Measurements from ENCODE around the gene MCC.

MCC gene

DNA sequence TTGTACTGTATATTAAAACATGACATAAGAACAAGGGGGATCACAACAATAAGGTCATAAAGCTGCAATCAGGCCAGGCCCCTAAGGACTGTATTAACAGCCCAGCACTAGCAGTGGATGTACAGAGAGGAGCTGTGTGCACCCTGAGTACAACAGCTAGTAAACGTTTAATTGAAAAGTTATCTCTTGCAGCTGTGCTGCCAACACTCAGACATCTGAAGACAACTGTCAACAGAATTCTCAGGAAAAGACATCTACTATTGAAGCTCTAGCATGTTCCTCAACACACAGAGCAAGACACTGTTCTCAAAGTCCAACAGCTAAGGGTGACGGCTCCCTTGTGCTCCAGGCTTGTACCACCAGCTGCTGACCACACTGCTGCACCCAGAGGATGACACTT is 312.1 kb downstream of the MCC start:
- POLR2A ChIA-PET, result interaction anchor here (1.2 kb wide), 1 partner anchor 16 kb away, joined by 4 read pairs; no protein-coding TSS in a partner anchor
- DNase-seq (ENCODE audit: extremely low spot score), result no peak
- no peak for TF ChIP-seq ZNF384 (IDR thresholded peaks at IDR 0.05)
- TF ChIP-seq FOXK2 (IDR thresholded peaks at IDR 0.05), result no peak
- TF ChIP-seq FOXM1 (IDR thresholded peaks at IDR 0.05; ENCODE audit: borderline replicate concordance), result no peak
- no peak for TF ChIP-seq FOXA1 (IDR thresholded peaks at IDR 0.05)
- TF ChIP-seq, protein P1, sequence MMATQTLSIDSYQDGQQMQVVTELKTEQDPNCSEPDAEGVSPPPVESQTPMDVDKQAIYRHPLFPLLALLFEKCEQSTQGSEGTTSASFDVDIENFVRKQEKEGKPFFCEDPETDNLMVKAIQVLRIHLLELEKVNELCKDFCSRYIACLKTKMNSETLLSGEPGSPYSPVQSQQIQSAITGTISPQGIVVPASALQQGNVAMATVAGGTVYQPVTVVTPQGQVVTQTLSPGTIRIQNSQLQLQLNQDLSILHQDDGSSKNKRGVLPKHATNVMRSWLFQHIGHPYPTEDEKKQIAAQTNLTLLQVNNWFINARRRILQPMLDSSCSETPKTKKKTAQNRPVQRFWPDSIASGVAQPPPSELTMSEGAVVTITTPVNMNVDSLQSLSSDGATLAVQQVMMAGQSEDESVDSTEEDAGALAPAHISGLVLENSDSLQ (IDR thresholded peaks at IDR 0.05), result no peak
- no peak for TF ChIP-seq L3MBTL2 (conservative IDR thresholded peaks at IDR 0.05)
- no peak for TF ChIP-seq SUZ12 (IDR thresholded peaks at IDR 0.05)
- no peak for TF ChIP-seq BHLHE40 (IDR thresholded peaks at IDR 0.05; ENCODE audit: borderline replicate concordance)
- no peak for TF ChIP-seq ELF4 (IDR thresholded peaks at IDR 0.05)
- no peak for TF ChIP-seq HDGF (IDR thresholded peaks at IDR 0.05; ENCODE audit: borderline replicate concordance)
- no peak for TF ChIP-seq NFRKB (IDR thresholded peaks at IDR 0.05)
- TF ChIP-seq CTBP1 (IDR thresholded peaks at IDR 0.05; ENCODE audit: borderline replicate concordance), result no peak
- no peak for TF ChIP-seq LEF1 (IDR thresholded peaks at IDR 0.05; ENCODE audit: borderline replicate concordance)
- no peak for TF ChIP-seq ARNT (IDR thresholded peaks at IDR 0.05)
- TF ChIP-seq TARDBP (IDR thresholded peaks at IDR 0.05), result no peak
- no peak for TF ChIP-seq SP1 (IDR thresholded peaks at IDR 0.05)
- CTCF ChIA-PET, result interaction anchor here (0.9 kb wide), 1 partner anchor 12 kb away, joined by 3 read pairs; no protein-coding TSS in a partner anchor

DNA sequence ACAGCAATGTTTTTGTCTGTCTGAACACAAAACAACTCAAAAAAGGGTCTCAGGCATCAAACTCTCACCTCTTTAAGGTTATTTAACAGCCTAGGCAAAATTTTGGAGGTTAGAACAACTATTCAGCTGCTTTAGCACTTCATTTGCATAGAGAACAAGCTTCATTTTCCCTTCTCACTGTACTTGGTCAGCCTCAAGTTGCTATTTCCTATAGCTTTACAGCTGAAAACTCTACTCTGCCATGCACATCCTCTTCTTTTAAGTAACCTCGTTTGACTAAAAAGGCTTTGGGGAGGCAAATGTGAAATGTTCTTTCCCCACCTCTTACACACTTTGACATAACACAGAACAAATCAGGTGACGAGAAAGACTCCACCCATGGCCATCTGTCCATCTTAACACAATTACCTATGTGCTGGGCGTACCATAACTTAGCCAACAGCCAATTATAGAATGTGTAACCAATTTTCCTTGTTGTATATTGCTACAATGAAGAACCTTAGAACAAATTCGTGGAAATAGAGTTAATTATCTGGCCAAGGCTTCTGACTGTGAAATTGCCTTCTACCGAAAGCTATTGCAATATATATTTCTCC is 315.9 kb downstream of the MCC start:
- DNase-seq (ENCODE audit: extremely low spot score), result no peak
- TF ChIP-seq FOXA1 (IDR thresholded peaks at IDR 0.05) (no peak), NFRKB (IDR thresholded peaks at IDR 0.05) (no peak)
- ChIA-PET CTCF (interaction anchor here (0.9 kb wide), 1 partner anchor 41 kb away, joined by 4 read pairs; no protein-coding TSS in a partner anchor), POLR2A (no interaction called here)

DNA sequence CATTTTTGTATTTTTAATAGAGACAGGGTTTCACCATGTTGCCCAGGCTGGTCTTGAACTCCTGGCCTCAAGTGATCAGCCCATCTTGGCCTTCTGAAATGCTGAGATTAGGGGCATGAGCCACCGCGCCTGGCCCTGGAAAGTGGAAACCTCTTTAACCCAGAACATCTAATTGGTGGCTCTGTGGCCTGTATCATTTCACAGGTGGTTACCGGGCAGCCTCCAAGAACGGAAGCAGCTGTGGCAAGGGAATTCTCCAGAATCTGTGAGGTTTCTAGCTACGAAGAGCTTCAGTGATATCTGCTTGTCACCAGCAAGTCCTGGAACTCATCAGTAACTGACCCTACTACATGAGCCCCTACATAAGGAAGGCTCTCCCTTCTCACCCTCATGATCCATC is 316.7 kb downstream of the MCC start:
- no peak for DNase-seq (ENCODE audit: extremely low spot score)
- ChIA-PET CTCF (interaction anchor here (0.9 kb wide), 1 partner anchor 42 kb away, joined by 4 read pairs; no protein-coding TSS in a partner anchor), POLR2A (interaction anchor here (0.9 to 1.2 kb wide), 2 partner anchors 11 to 122 kb away, joined by 3 to 4 read pairs; no protein-coding TSS in a partner anchor)
- TF ChIP-seq HDGF (IDR thresholded peaks at IDR 0.05; ENCODE audit: borderline replicate concordance) (no peak), ZNF384 (IDR thresholded peaks at IDR 0.05) (no peak), BHLHE40 (IDR thresholded peaks at IDR 0.05; ENCODE audit: borderline replicate concordance) (no peak), CTBP1 (IDR thresholded peaks at IDR 0.05; ENCODE audit: borderline replicate concordance) (no peak), L3MBTL2 (conservative IDR thresholded peaks at IDR 0.05) (no peak), NFRKB (IDR thresholded peaks at IDR 0.05) (no peak), FOXM1 (IDR thresholded peaks at IDR 0.05; ENCODE audit: borderline replicate concordance) (no peak), SP1 (IDR thresholded peaks at IDR 0.05) (no peak), TARDBP (IDR thresholded peaks at IDR 0.05) (no peak), LEF1 (IDR thresholded peaks at IDR 0.05; ENCODE audit: borderline replicate concordance) (no peak), ARNT (IDR thresholded peaks at IDR 0.05) (no peak), FOXA1 (IDR thresholded peaks at IDR 0.05) (no peak), FOXK2 (IDR thresholded peaks at IDR 0.05) (no peak), ELF4 (IDR thresholded peaks at IDR 0.05) (no peak), SUZ12 (IDR thresholded peaks at IDR 0.05) (no peak)
- TF ChIP-seq, protein P1 (IDR thresholded peaks at IDR 0.05), result no peak

DNA sequence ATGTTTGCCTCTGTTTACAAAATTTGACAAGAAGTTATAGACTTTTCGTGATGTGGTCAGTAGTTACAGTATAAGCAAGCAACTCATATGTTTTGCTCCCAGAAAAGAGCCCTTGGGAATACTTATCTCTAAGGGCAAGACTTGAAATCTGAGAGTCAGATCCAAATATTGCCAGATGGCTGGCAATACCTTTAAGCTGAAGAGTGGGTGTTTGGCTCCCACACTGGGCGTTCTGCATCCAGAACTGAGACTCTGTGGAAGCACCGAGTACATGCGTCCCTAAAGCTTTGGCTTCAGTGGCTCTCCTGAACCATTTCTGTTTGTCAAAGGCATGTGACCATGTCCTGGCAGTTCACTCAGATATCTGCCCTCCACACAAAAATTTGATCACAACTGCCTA is 317.5 kb downstream of the MCC start:
- no peak for TF ChIP-seq BHLHE40 (IDR thresholded peaks at IDR 0.05; ENCODE audit: borderline replicate concordance)
- ChIA-PET CTCF (no interaction called here), POLR2A (interaction anchor here (0.9 to 1.2 kb wide), 2 partner anchors 11 to 123 kb away, joined by 3 to 4 read pairs; no protein-coding TSS in a partner anchor)
- DNase-seq (ENCODE audit: extremely low spot score), result no peak

DNA sequence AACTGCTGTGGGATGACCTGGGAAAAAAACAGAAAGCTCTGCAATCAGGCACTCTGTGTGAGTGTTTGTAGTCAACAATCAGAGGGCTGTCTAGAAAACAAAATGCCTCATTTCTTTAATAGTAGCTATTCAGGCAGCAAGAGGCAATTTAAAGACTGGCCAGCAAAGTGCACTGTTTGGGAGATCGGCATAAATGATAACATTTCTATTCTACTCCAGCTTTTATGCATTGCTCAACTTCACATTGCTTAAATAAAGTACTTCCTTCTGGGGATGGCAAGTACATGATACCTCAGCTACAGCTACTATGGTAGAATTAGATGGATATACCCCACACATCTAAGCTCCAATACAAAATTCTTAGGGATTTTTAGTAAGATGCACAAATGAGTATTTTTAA is 318.5 kb downstream of the MCC start:
- ChIA-PET POLR2A (no interaction called here), CTCF (no interaction called here)
- TF ChIP-seq ELF4 (IDR thresholded peaks at IDR 0.05) (no peak), FOXA1 (IDR thresholded peaks at IDR 0.05) (no peak), HDGF (IDR thresholded peaks at IDR 0.05; ENCODE audit: borderline replicate concordance) (no peak)
- no peak for DNase-seq (ENCODE audit: extremely low spot score)

DNA sequence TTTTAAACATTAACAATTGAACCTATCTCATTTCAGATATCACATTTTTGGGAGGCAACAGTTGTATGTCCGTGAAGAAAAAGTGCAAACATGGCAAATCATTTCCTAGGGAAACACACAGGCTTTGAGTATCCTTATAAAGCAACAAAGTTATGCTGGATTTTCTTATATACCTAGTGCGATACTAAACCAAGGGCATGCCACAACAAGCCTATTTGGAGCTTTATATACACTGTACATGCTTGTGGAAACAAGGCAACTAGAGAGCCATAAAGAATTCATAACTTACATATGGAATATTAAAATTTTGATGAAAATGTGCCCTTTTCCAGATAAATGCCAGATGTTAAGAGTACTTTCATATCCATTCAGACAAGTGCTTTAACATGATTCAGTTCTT is 320.3 kb downstream of the MCC start:
- DNase-seq (ENCODE audit: extremely low spot score), result no peak
- CTCF ChIA-PET, result no interaction called here
- TF ChIP-seq, protein P1 (IDR thresholded peaks at IDR 0.05), result no peak
- TF ChIP-seq L3MBTL2 (conservative IDR thresholded peaks at IDR 0.05) (no peak), FOXA1 (IDR thresholded peaks at IDR 0.05) (no peak), SP1 (IDR thresholded peaks at IDR 0.05) (no peak), FOXK2 (IDR thresholded peaks at IDR 0.05) (no peak), ZNF384 (IDR thresholded peaks at IDR 0.05) (no peak), TARDBP (IDR thresholded peaks at IDR 0.05) (no peak), NFRKB (IDR thresholded peaks at IDR 0.05) (no peak), ARNT (IDR thresholded peaks at IDR 0.05) (no peak)
- POLR2A ChIA-PET, result no interaction called here

DNA sequence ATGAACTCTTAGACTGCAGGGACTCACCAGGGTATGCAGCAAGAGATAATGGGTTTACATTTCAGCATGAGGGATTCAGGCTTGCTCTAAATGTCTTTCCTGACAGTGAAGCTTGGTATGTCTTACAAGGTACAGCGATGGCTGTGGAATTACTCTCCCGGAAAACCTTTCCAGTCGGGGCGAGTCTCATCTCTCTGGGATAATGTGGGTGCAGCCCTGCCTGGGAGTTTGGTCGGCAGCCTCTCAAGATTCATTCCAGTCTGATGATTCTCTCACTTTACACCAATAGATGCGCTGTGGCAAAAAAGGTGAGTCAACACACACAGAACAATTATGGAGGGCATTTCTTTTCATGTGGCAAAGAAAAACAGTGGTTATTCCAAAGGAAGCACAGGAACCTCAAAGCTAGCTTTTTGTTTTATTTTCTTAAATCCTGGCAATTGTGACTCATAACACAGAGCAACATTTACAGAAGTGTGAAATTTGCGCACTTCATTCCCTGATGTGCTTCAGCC is 321.3 kb downstream of the MCC start:
- TF ChIP-seq TARDBP (IDR thresholded peaks at IDR 0.05) (no peak), ZNF384 (IDR thresholded peaks at IDR 0.05) (no peak), ARNT (IDR thresholded peaks at IDR 0.05) (no peak), LEF1 (IDR thresholded peaks at IDR 0.05; ENCODE audit: borderline replicate concordance) (no peak), L3MBTL2 (conservative IDR thresholded peaks at IDR 0.05) (no peak), HDGF (IDR thresholded peaks at IDR 0.05; ENCODE audit: borderline replicate concordance) (no peak)
- POLR2A ChIA-PET, result no interaction called here
- DNase-seq (ENCODE audit: extremely low spot score), result no peak
- CTCF ChIA-PET, result no interaction called here
